Mesothelial cell of epicardium (in vitro differentiated cells): Measurements from ENCODE around the gene PKNOX2. TPM values are rescaled to one million over a fixed set of nuclear protein-coding genes. Genes with fewer than 3 reads are reported as not detected.

ENCODE experiments used
- DNase-seq, 2 experiments: peaks; one replicate each; pipeline ENCODE4 v3.0.0; 2021; ENCODE audit warnings: low spot score in 2 of 2; ENCODE audit not compliant: unreplicated experiment in 2 of 2
- H3K27ac Mint-ChIP-seq: 2 replicates; pipeline ENCODE4 v1.8.0; 2021; ENCODE audit warnings: mixed read lengths
- H3K27me3 Mint-ChIP-seq: 2 replicates; pipeline ENCODE4 v1.8.0; 2021; ENCODE audit warnings: low read depth, mixed read lengths
- H3K36me3 Mint-ChIP-seq: 2 replicates; pipeline ENCODE4 v1.8.0; 2021; ENCODE audit warnings: mixed read lengths
- H3K4me1 Mint-ChIP-seq: 2 replicates; pipeline ENCODE4 v1.8.0; 2021; ENCODE audit warnings: mixed read lengths
- H3K4me3 Mint-ChIP-seq: 2 replicates; pipeline ENCODE4 v1.8.0; 2021; ENCODE audit warnings: mild to moderate bottlenecking, moderate library complexity, mixed read lengths
- H3K9me3 Mint-ChIP-seq: 2 replicates; pipeline ENCODE4 v1.8.0; 2021; ENCODE audit warnings: mixed read lengths
- total RNA-seq: library from RNA; stranded (reverse); gene quantifications from 3 replicates; pipeline ENCODE4 v1.2.1, GENCODE V29; 2021
- TF ChIP-seq, protein P1 (sequence below): fragments of 200-600 bp; sonication (generic); IDR thresholded peaks from one replicate; pipeline ENCODE4 v1.5.0; 2021; ENCODE audit warnings: antibody characterized with exemption; ENCODE audit not compliant: unreplicated experiment

The PKNOX2 gene
- total RNA-seq, 1 donor from 2014 or later, result 22.2 TPM

DNA sequence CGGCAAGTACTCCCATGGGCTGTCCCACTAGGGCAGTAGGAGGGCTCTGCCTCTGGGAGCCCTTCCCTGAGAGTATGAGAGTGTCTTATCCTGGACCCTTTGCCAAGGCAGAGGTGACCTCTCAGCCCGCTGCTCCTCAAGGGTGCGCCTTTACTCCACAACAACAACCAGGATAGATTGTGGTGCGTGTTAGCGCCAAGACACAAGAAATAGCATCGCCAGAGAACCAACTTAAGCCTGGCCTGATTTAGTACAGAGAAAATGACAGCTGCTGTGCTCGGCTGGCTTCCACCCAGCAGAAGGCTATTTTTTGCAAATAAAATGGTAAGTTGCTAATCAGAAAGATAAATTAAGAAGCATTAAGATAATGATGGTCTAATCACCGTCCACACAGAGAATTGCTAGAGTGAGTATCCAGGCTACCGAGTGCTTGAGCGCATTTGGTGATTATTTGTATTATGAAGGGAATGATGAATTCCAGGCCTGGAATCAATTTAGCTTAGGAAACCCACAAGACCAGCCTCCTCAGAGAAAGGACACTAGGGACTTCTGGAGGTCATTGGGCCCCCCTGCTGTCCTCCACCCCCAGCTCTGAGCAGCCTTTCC is 119.8 kb downstream of the PKNOX2 start:
- Mint-ChIP-seq H3K27me3 (no peaks in the 10 kb centered on the region), H3K4me1 (peaks cover 51% of the 10 kb centered on the region), H3K9me3 (no peaks in the 10 kb centered on the region), H3K4me3 (no peak overlapping the region), H3K36me3 (no peaks in the 10 kb centered on the region), H3K27ac (peak overlapping the region; percentile 65)
- no peak for DNase-seq
- TF ChIP-seq, protein P1, sequence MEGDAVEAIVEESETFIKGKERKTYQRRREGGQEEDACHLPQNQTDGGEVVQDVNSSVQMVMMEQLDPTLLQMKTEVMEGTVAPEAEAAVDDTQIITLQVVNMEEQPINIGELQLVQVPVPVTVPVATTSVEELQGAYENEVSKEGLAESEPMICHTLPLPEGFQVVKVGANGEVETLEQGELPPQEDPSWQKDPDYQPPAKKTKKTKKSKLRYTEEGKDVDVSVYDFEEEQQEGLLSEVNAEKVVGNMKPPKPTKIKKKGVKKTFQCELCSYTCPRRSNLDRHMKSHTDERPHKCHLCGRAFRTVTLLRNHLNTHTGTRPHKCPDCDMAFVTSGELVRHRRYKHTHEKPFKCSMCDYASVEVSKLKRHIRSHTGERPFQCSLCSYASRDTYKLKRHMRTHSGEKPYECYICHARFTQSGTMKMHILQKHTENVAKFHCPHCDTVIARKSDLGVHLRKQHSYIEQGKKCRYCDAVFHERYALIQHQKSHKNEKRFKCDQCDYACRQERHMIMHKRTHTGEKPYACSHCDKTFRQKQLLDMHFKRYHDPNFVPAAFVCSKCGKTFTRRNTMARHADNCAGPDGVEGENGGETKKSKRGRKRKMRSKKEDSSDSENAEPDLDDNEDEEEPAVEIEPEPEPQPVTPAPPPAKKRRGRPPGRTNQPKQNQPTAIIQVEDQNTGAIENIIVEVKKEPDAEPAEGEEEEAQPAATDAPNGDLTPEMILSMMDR, result no peak

DNA sequence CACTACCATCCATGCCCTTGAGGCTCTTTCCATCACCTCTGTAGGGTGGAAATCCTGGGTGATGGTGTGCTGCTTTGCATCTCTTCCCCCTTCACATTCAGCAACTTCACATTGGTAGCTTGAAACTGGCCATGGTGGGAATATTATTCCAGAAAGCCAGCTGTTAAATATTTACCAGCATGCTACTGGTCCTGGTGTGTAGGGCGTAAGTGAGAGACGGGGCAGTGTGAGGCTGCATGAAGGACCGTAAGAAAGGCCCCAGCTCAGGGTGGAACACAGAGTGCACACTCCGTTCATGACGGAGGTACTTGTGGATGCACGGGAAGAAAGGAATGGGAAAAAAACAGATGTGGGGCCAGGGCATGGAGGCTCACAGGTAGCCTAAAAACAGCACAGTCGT is 121.3 kb downstream of the PKNOX2 start:
- Mint-ChIP-seq H3K4me1 (peaks cover 62% of the 10 kb centered on the region), H3K9me3 (no peaks in the 10 kb centered on the region), H3K27me3 (no peaks in the 10 kb centered on the region), H3K4me3 (no peak overlapping the region), H3K36me3 (no peaks in the 10 kb centered on the region), H3K27ac (peak overlapping the region; percentile 10)
- no peak for DNase-seq
- TF ChIP-seq, protein P1, result no peak

DNA sequence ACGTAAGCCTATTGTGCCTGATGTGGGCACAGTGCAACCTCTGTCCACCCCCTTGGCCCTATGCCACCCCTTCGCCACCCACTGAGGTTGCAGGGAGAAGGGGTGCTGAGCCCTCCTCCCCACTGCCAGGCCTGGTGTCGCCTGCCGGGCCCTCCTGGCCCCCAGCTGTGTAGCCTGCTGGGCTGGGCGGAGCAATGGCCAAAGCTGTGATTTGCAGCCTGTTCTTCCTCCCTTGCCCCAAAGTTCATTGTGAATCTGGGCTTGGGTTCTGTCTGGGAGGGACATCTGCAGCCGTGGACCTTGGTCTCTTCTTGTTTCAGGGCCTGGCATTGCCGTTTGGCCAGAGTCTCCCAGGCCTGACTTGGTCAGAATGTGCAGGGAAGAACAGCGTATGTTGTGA is 121.9 kb downstream of the PKNOX2 start:
- H3K4me1 Mint-ChIP-seq, result peaks cover 58% of the 10 kb centered on the region
- DNase-seq, result no peak
- no peak overlapping the region for H3K4me3 Mint-ChIP-seq
- no peaks in the 10 kb centered on the region for H3K36me3 Mint-ChIP-seq
- no peaks in the 10 kb centered on the region for H3K27me3 Mint-ChIP-seq
- TF ChIP-seq, protein P1, result no peak
- H3K9me3 Mint-ChIP-seq, result no peaks in the 10 kb centered on the region
- H3K27ac Mint-ChIP-seq, result no peak overlapping the region

DNA sequence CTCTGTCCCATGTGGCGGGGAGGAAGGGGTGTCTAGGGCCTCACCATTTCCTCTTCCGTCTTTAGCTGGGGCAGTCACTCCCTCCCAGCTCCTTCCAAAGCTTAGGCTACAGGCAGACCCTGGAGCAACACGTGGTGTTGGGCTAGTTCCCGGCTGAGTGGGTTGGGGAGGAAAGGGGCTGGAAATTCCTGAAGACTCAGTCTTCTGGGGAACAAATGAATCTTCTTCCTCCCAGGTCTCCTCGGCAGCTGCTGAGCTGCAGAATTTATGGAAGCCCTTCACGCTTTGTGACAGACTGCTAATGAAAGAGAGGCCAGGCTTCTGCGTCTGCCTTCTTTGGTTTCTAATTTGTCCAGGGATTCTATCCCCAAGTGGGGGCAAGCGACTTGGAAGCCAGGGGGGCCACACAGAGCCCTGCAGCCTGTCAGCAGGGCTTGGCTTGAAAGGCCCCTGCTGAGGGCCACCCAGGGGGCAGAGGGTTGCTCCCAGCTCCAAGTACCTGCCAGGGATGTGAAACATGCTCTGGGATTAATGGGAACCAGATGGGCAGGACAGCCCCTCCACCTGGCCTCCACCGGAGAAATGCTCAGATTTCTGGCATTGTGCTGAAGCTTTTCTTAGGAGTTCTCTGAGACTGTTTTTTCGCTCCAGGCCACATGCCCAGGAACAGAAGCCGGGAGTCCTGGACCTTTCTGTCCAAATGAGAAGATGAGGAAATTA is 123.1 kb downstream of the PKNOX2 start:
- Mint-ChIP-seq H3K27me3 (no peaks in the 10 kb centered on the region), H3K9me3 (no peaks in the 10 kb centered on the region), H3K4me3 (peak overlapping the region; percentile 22), H3K4me1 (peaks cover 56% of the 10 kb centered on the region), H3K27ac (peak overlapping the region; percentile 89), H3K36me3 (no peaks in the 10 kb centered on the region)
- peak; percentile 36 to 67 for DNase-seq
- TF ChIP-seq, protein P1, result no peak

DNA sequence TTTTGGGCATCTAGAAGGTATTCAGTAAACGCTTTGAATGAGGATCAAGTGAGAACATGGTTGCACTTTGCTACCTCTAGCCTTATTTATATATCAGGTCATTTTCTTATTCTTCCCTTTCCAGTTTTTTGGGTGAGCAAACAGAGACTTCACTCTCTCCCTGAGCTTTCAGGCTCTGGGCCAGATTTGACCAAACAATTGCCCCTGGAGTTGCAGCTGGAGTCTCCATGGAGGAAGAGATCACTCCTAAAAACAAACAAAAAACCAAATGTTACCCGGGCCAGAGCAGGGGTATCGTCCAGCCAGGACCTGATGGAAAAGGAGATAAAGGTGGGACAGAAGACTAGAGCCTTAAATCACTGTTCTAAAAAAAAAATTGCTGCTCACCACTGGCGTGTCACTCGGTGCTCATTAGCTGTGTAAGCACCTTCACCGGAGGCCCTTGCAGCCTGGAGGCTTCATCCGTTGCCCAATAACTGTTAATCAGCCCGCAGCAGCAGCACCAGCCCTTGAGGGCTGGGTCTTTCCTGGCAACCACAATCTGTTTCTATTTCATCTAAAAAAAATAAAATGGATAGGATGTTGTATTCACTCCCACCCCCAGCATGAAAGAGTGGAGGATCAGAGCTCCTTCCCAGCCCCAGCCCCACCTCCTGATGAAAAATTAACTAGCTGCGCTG is 125.0 kb downstream of the PKNOX2 start:
- DNase-seq, result no peak
- TF ChIP-seq, protein P1, result no peak
- Mint-ChIP-seq H3K4me3 (no peak overlapping the region), H3K36me3 (no peaks in the 10 kb centered on the region), H3K9me3 (no peaks in the 10 kb centered on the region), H3K4me1 (peaks cover 47% of the 10 kb centered on the region), H3K27ac (peak overlapping the region; percentile 33), H3K27me3 (peaks cover 3% of the 10 kb centered on the region)
